Measurements from ENCODE around the gene PDGFRA. TPM values are rescaled to one million over a fixed set of nuclear protein-coding genes. Genes with fewer than 3 reads are reported as not detected.
"Not testable (repeated sequence)": the region's sequence is repeated elsewhere in the genome, so short reads cannot be mapped to it uniquely, and the experiment has no call there.

PDGFRA gene
- total RNA-seq, 4 donors from 2014 or later, result 95.2 to 181 (median 114) TPM

DNA sequence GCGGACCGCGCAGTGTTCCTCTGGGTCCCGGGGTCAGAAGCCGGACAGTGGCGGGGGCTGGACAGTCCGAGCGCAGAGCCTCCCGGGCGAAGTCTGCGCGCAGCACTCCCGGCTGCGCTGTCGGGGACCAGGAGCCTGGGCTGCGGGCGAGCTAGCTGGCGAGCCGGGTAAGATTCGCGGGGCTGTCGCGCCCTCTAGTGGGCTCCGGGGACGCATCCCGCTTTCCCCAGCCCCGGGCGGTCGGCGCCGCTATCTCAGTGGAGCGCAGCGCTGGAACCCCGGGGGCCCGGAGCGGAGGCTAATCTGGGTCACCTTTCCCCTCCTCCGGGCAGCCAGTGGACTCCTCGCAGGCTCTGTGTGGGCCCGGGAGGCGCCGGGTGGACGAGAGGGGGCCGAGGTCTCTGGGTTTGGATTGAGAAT lies 4.2 kb downstream of the PDGFRA start:
- peaks cover 39 to 59% (median 53%) of the 10 kb centered on the region in 4 donors for H3K4me1 ChIP-seq
- WGBS, result 0% methylated on average over 4 of the region's 43 CpGs
- H3K4me3 ChIP-seq, result peak overlapping the region; percentile 54 to 71 (median 58)
- no peak for DNase-seq (ENCODE audit: extremely low spot score)
- no peak for TF ChIP-seq POLR2A (IDR thresholded peaks at IDR 0.05; ENCODE audit: low read depth)
- peak in 1 of 2 donors; percentile 48 for TF ChIP-seq POLR2AphosphoS5 (IDR thresholded peaks at IDR 0.05)
- TF ChIP-seq EP300 (IDR thresholded peaks at IDR 0.05), result no peak
- TF ChIP-seq CTCF (IDR thresholded peaks at IDR 0.05), result peak; percentile 72 to 78 (median 77)
- peaks cover 11 to 90% (median 49%) of the 10 kb centered on the region in 4 donors for H3K27me3 ChIP-seq
- no peaks in the 10 kb centered on the region for H3K9me3 ChIP-seq
- intact Hi-C loops (cut with DNase I), result loop anchor here (5.0 to 10.0 kb wide), 2 partner anchors 1036 to 1998 kb away; no protein-coding TSS in a partner anchor
- H3K27ac ChIP-seq (replicated peaks in 1 of 4), result peak overlapping the region; percentile 69 to 75 (median 74)
- H3K36me3 ChIP-seq, result no peaks in the 10 kb centered on the region

GRCh38 chr4:54233697-54234496 lies 4.8 kb downstream of the PDGFRA start:
- H3K4me3 ChIP-seq, result peak overlapping the region; percentile 54 to 71 (median 58)
- intact Hi-C loops (cut with DNase I), result loop anchor here (5.0 to 10.0 kb wide), 2 partner anchors 1037 to 1999 kb away; no protein-coding TSS in a partner anchor
- 1% methylated on average over 34 of the region's 67 CpGs for WGBS
- peaks cover 37 to 58% (median 51%) of the 10 kb centered on the region in 4 donors for H3K4me1 ChIP-seq
- peak overlapping the region; percentile 69 to 75 (median 74) for H3K27ac ChIP-seq (replicated peaks in 1 of 4)
- peaks cover 10 to 87% (median 43%) of the 10 kb centered on the region in 4 donors for H3K27me3 ChIP-seq
- no peaks in the 10 kb centered on the region for H3K36me3 ChIP-seq
- no peak for TF ChIP-seq EP300 (IDR thresholded peaks at IDR 0.05)
- peak; percentile 91 to 94 (median 91) for TF ChIP-seq CTCF (IDR thresholded peaks at IDR 0.05)
- no peaks in the 10 kb centered on the region for H3K9me3 ChIP-seq
- DNase-seq (ENCODE audit: extremely low spot score), result no peak

DNA sequence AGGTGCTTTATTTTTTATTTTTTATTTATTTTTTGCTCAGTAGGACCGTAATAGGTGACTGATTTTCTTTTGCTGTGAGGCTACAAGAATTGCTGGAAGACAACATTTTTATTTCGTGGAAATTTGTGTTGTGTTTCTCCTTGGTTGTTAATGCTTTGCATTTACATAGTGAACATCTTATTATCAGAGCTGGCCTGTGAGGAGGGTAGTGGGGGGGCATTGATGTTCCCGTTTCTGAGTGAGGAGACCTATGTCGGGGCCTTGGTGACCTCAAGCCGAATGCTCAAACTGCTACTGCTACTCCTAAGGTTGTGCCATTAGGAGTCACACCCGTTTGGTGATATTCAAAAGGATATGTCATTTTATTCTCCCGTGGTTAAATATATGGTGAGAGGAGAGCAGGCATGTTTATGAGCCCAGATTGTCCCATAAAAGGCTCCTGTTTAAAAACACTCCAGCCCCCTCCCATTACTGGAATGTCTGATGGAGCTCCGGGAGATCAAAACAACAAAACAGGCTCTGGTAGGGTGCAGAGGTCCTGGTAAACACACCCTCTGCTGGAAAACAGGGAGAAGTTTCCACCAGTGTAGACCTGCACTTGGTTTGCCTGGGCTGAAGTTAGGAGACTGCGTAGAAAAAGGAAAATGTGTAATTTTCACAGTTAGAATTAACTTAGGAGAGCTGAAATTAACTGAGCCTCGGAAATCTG lies 5.6 kb downstream of the PDGFRA start:
- no peak for DNase-seq (ENCODE audit: extremely low spot score)
- no peaks in the 10 kb centered on the region for H3K9me3 ChIP-seq
- H3K27ac ChIP-seq (replicated peaks in 1 of 4), result no peak overlapping the region
- no peak for TF ChIP-seq POLR2AphosphoS5 (IDR thresholded peaks at IDR 0.05)
- no peak for TF ChIP-seq EP300 (IDR thresholded peaks at IDR 0.05)
- TF ChIP-seq CTCF (IDR thresholded peaks at IDR 0.05), result no peak
- no peak for TF ChIP-seq POLR2A (IDR thresholded peaks at IDR 0.05; ENCODE audit: low read depth)
- WGBS, result 20% methylated on average over 10 of the region's 10 CpGs
- peaks cover 10 to 79% (median 40%) of the 10 kb centered on the region in 4 donors for H3K27me3 ChIP-seq
- peaks cover 37 to 55% (median 48%) of the 10 kb centered on the region in 4 donors for H3K4me1 ChIP-seq
- no peaks in the 10 kb centered on the region for H3K36me3 ChIP-seq
- H3K4me3 ChIP-seq, result peak overlapping the region; percentile 54 to 71 (median 58)
- intact Hi-C loops (cut with DNase I), result loop anchor here (5.0 to 10.0 kb wide), 2 partner anchors 1037 to 2000 kb away; no protein-coding TSS in a partner anchor

DNA sequence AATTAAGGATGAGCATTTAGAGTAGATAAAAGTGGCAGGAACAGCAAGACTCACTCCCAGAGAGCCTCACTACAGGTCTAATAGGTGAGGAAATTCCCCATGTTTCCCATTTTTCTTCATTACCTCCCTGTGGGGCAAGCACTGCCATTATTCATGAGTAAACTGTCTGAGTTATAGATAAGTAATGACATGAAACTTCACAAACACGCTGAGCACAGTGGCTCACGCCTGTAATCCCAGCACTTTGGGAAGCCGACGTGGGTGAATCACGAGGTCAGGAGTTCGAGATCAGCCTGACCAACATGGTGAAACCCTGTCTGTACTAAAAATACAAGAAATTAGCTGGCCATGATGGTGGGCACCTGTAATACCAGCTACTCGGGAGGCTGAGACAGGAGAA lies 7.2 kb downstream of the PDGFRA start:
- not testable (repeated sequence) for H3K27ac ChIP-seq (replicated peaks in 1 of 4); H3K36me3 ChIP-seq; H3K9me3 ChIP-seq; H3K4me3 ChIP-seq; DNase-seq (ENCODE audit: extremely low spot score)
- WGBS, result 81% methylated on average over 7 of the region's 7 CpGs
- intact Hi-C loops (cut with DNase I), result loop anchor here (10.0 kb wide), 1 partner anchor 2002 kb away; no protein-coding TSS in a partner anchor
- Histone ChIP-seq H3K27me3 (peaks cover 0 to 70% (median 25%) of the 10 kb centered on the region in 4 donors), H3K4me1 (peaks cover 25 to 39% (median 31%) of the 10 kb centered on the region in 4 donors)

DNA sequence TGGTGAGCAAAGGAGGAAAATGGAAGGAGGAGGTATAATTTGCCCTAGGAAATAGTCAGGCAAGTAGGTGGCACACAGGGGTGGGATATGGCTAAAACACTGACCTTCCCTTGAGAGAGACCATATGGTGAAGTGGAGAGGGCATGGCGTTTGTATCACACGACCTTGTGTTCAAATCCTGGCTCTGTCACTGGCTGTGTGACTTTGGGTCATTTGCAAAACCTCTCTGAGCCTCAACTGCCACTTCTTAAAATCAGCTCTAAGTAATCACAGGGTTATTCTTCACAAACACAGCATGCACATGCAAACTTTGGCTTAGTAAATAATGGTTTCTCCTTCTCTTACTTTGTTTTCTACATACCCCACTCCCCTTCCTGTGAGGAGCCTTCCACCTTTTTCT lies 8.7 kb downstream of the PDGFRA start:
- DNase-seq (ENCODE audit: extremely low spot score), result no peak
- 76% methylated on average over 2 of the region's 2 CpGs for WGBS
- Histone ChIP-seq H3K9me3 (no peaks in the 10 kb centered on the region), H3K27ac (replicated peaks in 1 of 4) (no peak overlapping the region), H3K27me3 (peaks cover 0 to 58% (median 10%) of the 10 kb centered on the region in 4 donors), H3K4me3 (no peak overlapping the region), H3K4me1 (peaks cover 10 to 24% (median 17%) of the 10 kb centered on the region in 4 donors), H3K36me3 (no peaks in the 10 kb centered on the region)
- intact Hi-C loops (cut with DNase I), result loop anchor here (10.0 kb wide), 1 partner anchor 2003 kb away; no protein-coding TSS in a partner anchor
- TF ChIP-seq EP300 (IDR thresholded peaks at IDR 0.05), result no peak
- no peak for TF ChIP-seq POLR2A (IDR thresholded peaks at IDR 0.05; ENCODE audit: low read depth)
- TF ChIP-seq POLR2AphosphoS5 (IDR thresholded peaks at IDR 0.05), result no peak
- no peak for TF ChIP-seq CTCF (IDR thresholded peaks at IDR 0.05)
